Activated naive CD4-positive, alpha-beta T cell treated with anti-CD3 and anti-CD28 coated beads, Interleukin-2, amount 50 U/mL, for 72 hours (primary cell): ENCODE measurements around the gene FIBCD1. TPM values are rescaled to one million over a fixed set of nuclear protein-coding genes. Genes with fewer than 3 reads are reported as not detected.
"Not testable (repeated sequence)": the region's sequence is repeated elsewhere in the genome, so short reads cannot be mapped to it uniquely, and the experiment has no call there.

Experiments used
- ATAC-seq, 2 donors: fragments of 150-1000 bp; cut with Tn5 transposase; 2 replicates each; pipeline ENCODE4 v1.10.0; 2021; ENCODE audit warnings: mild to moderate bottlenecking in 2 of 2, moderate library complexity in 2 of 2
- DNase-seq, 2 donors: peaks; one replicate each; pipeline ENCODE4 v3.0.0; 2021 to 2022; ENCODE audit warnings: low spot score in 2 of 2
- H3K27ac Mint-ChIP-seq, 2 donors: one replicate each; pipeline ENCODE4 v1.8.0; 2022; ENCODE audit warnings: mild to moderate bottlenecking in 2 of 2, mixed read lengths in 2 of 2
- H3K36me3 Mint-ChIP-seq, 2 donors: one replicate each; pipeline ENCODE4 v1.8.0; 2022; ENCODE audit warnings: mixed read lengths in 2 of 2
- H3K9me3 Mint-ChIP-seq, 2 donors: one replicate each; pipeline ENCODE4 v1.8.0; 2022; ENCODE audit warnings: mixed read lengths in 2 of 2
- total RNA-seq, 2 donors: library from RNA; stranded (reverse); gene quantifications; one replicate each; pipeline ENCODE4 v1.2.3, GENCODE V29; 2022

The FIBCD1 gene
- total RNA-seq, 2 donors from 2014 or later = not detected

GRCh38 chr9:130960522-130961378, 21.7 kb upstream of the FIBCD1 start:
- H3K9me3 Mint-ChIP-seq = peaks cover 5 to 8% of the 10 kb centered on the region in 2 donors
- H3K27ac Mint-ChIP-seq = peak overlapping the region in 1 of 2 donors; percentile 52
- DNase-seq (no peak), ATAC-seq (no peak)
- no peaks in the 10 kb centered on the region for H3K36me3 Mint-ChIP-seq

- Mint-ChIP-seq H3K36me3 (no peaks in the 10 kb centered on the region), H3K9me3 (peaks cover 5 to 8% of the 10 kb centered on the region in 2 donors), H3K27ac (no peak overlapping the region)
- ATAC-seq = no peak
- DNase-seq = no peak
Measured at GRCh38 chr9:130959809-130960334, 20.8 kb upstream of the FIBCD1 start.

GRCh38 chr9:130958564-130958963, 19.5 kb upstream of the FIBCD1 start:
- peak overlapping the region; percentile 71 to 76 for H3K27ac Mint-ChIP-seq

GRCh38 chr9:130957451-130958203, 18.6 kb upstream of the FIBCD1 start:
- H3K27ac Mint-ChIP-seq = no peak overlapping the region

More at GRCh38 chr9:130958564-130958963, 19.5 kb upstream of the FIBCD1 start:
- ATAC-seq, H3K9me3 Mint-ChIP-seq, DNase-seq, H3K36me3 Mint-ChIP-seq: not testable (repeated sequence)

GRCh38 chr9:130956636-130957450, 17.8 kb upstream of the FIBCD1 start:
- no peaks in the 10 kb centered on the region for H3K36me3 Mint-ChIP-seq
- no peak overlapping the region for H3K27ac Mint-ChIP-seq
- DNase-seq = no peak
- peaks cover 5 to 8% of the 10 kb centered on the region in 2 donors for H3K9me3 Mint-ChIP-seq
- ATAC-seq = no peak

More at GRCh38 chr9:130957451-130958203, 18.6 kb upstream of the FIBCD1 start:
- no peaks in the 10 kb centered on the region for H3K36me3 Mint-ChIP-seq
- no peak for ATAC-seq
- H3K9me3 Mint-ChIP-seq = peaks cover 5 to 8% of the 10 kb centered on the region in 2 donors
- DNase-seq = no peak

GRCh38 chr9:130955947-130956621, 17.0 kb upstream of the FIBCD1 start:
- Mint-ChIP-seq H3K27ac (no peak overlapping the region), H3K9me3 (peaks cover 5 to 8% of the 10 kb centered on the region in 2 donors), H3K36me3 (no peaks in the 10 kb centered on the region)
- no peak for ATAC-seq
- DNase-seq = no peak

GRCh38 chr9:130954925-130955324, 15.9 kb upstream of the FIBCD1 start:
- H3K9me3 Mint-ChIP-seq = peaks cover 5 to 12% of the 10 kb centered on the region in 2 donors
- DNase-seq, H3K27ac Mint-ChIP-seq: not testable (repeated sequence)

GRCh38 chr9:130954317-130954716, 15.3 kb upstream of the FIBCD1 start:
- no peak overlapping the region for H3K27ac Mint-ChIP-seq
- ATAC-seq (no peak), DNase-seq (no peak)
- no peaks in the 10 kb centered on the region for H3K36me3 Mint-ChIP-seq
- H3K9me3 Mint-ChIP-seq = peaks cover 5 to 13% of the 10 kb centered on the region in 2 donors

More at GRCh38 chr9:130954925-130955324, 15.9 kb upstream of the FIBCD1 start:
- not testable (repeated sequence) for H3K36me3 Mint-ChIP-seq, ATAC-seq

GRCh38 chr9:130952065-130952762, 13.2 kb upstream of the FIBCD1 start:
- Mint-ChIP-seq H3K27ac (no peak overlapping the region), H3K36me3 (no peaks in the 10 kb centered on the region), H3K9me3 (peaks cover 0 to 5% of the 10 kb centered on the region in 2 donors)
- ATAC-seq = no peak
- no peak for DNase-seq

- ATAC-seq = no peak
Measured at GRCh38 chr9:130950039-130950311, 10.9 kb upstream of the FIBCD1 start.

GRCh38 chr9:130949188-130950038, 10.4 kb upstream of the FIBCD1 start:
- no peak overlapping the region for H3K27ac Mint-ChIP-seq
- no peak for DNase-seq
- ATAC-seq = no peak
- peaks cover 0 to 5% of the 10 kb centered on the region in 2 donors for H3K9me3 Mint-ChIP-seq
- H3K36me3 Mint-ChIP-seq = no peaks in the 10 kb centered on the region

More at GRCh38 chr9:130950039-130950311, 10.9 kb upstream of the FIBCD1 start:
- H3K9me3 Mint-ChIP-seq = peaks cover 0 to 5% of the 10 kb centered on the region in 2 donors
- H3K36me3 Mint-ChIP-seq = no peaks in the 10 kb centered on the region
- DNase-seq = no peak
- no peak overlapping the region for H3K27ac Mint-ChIP-seq

GRCh38 chr9:130948266-130948665, 9.2 kb upstream of the FIBCD1 start:
- DNase-seq (no peak), ATAC-seq (no peak)
- peak overlapping the region in 1 of 2 donors; percentile 2 for H3K27ac Mint-ChIP-seq
- H3K36me3 Mint-ChIP-seq = no peaks in the 10 kb centered on the region
- peaks cover 0 to 5% of the 10 kb centered on the region in 2 donors for H3K9me3 Mint-ChIP-seq

GRCh38 chr9:130947618-130948140, 8.6 kb upstream of the FIBCD1 start:
- Mint-ChIP-seq H3K9me3 (peaks cover 0 to 5% of the 10 kb centered on the region in 2 donors), H3K36me3 (no peaks in the 10 kb centered on the region), H3K27ac (peak overlapping the region in 1 of 2 donors; percentile 53)
- ATAC-seq = no peak
- DNase-seq = no peak

GRCh38 chr9:130946766-130947617, 7.9 kb upstream of the FIBCD1 start:
- H3K27ac Mint-ChIP-seq = no peak overlapping the region
- DNase-seq (no peak), ATAC-seq (no peak)
- no peaks in the 10 kb centered on the region for H3K36me3 Mint-ChIP-seq
- H3K9me3 Mint-ChIP-seq = peaks cover 0 to 5% of the 10 kb centered on the region in 2 donors
